Neural progenitor cell (in vitro differentiated cells): ENCODE data around the gene FNTB.

Experiments
- CTCF ChIP-seq: fragments of 200-600 bp; sonication (generic); IDR thresholded peaks from 2 replicates; pipeline ENCODE4 v1.5.1; 2017; ENCODE audit warnings: antibody characterized with exemption, mild to moderate bottlenecking
- EZH2 ChIP-seq: fragments of 200-600 bp; sonication (generic); IDR thresholded peaks from 2 replicates; pipeline ENCODE4 v1.6.1; 2017; ENCODE audit warnings: antibody characterized with exemption, mild to moderate bottlenecking, moderate library complexity
- EZH2phosphoT487 ChIP-seq: fragments of 200-600 bp; sonication (generic); IDR thresholded peaks from 2 replicates; pipeline ENCODE4 v1.6.1; 2017; ENCODE audit warnings: antibody characterized with exemption

- TF ChIP-seq CTCF: no peak
- no peak for TF ChIP-seq EZH2
- TF ChIP-seq EZH2phosphoT487: no peak
Observed at GRCh38 chr14:65001723-65002122, 15.0 kb downstream of the FNTB start.
